ENCODE measurements around the gene MSGN1.

Gene MSGN1

DNA sequence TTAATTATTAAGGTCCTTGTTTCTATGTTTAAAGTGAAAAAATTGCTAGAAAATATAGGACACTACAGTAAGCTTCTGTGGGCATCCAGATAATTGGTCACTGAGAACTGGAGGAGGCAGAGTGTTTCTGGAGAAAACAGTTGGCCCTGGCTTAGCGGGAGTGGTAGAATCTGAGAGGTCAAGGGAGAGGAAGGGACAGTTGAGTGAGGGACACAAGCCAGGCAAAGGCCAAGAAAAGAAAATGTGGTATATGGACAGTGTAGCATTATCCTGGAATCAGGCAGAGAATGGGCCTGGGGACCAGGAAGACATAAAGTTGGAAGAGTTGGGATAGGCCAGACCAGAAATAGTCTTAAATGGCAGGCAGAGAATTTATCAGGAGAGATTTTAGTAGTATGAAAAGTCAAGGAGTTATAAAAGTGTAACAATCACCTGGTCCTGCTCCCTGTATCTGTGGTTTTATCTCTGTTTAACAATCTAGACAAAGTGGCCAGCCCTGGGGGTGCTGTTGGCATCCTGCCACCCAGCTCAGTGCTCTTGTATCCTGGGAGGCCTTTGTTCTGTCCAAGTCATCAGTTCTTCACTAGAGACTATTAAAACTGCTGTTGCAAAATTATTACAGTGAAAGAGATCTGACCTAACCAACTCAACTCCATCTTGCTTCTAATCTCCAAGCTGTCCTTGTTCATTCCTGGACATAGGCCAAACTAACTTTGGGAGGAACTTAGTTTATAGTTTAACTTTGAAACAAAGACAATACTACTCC is 15.4 kb upstream of the MSGN1 start:
- TF ChIP-seq, protein P1, sequence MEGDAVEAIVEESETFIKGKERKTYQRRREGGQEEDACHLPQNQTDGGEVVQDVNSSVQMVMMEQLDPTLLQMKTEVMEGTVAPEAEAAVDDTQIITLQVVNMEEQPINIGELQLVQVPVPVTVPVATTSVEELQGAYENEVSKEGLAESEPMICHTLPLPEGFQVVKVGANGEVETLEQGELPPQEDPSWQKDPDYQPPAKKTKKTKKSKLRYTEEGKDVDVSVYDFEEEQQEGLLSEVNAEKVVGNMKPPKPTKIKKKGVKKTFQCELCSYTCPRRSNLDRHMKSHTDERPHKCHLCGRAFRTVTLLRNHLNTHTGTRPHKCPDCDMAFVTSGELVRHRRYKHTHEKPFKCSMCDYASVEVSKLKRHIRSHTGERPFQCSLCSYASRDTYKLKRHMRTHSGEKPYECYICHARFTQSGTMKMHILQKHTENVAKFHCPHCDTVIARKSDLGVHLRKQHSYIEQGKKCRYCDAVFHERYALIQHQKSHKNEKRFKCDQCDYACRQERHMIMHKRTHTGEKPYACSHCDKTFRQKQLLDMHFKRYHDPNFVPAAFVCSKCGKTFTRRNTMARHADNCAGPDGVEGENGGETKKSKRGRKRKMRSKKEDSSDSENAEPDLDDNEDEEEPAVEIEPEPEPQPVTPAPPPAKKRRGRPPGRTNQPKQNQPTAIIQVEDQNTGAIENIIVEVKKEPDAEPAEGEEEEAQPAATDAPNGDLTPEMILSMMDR (IDR thresholded peaks at IDR 0.05; ENCODE audit: control extremely low read depth, extremely low read depth, low read depth, missing control alignments), result no peak
- CTCF ChIA-PET, result interaction anchor here (1.6 kb wide), 1 partner anchor 31 kb away, joined by 6 read pairs; no protein-coding TSS in a partner anchor
- no peak for DNase-seq (ENCODE audit: extremely low spot score)
- POLR2A ChIA-PET, result no interaction called here

DNA sequence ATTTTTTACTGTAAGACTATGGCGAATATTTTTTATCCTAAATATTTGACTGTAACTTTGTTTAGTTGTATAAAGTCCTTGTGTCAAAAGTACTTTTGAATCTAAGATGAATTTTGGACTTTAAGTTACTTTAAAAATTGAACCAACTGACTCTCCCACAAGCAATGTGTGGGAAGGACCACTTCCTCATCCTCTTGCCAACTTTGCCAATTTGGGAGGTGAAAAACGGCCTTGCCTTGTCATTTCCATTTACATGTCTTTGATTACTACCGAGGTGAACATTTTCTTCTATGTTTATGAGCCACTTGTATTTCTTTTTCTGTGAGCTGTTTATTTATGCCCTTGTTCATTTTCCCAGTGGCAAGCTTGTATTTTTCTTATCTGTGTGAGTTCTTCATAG is 12.8 kb upstream of the MSGN1 start:
- DNase-seq (ENCODE audit: extremely low spot score), result no peak
- POLR2A ChIA-PET, result no interaction called here
- CTCF ChIA-PET, result interaction anchor here (1.4 to 1.9 kb wide), 2 partner anchors 8 to 18 kb away, joined by 4 to 6 read pairs; no protein-coding TSS in a partner anchor
- TF ChIP-seq, protein P1 (IDR thresholded peaks at IDR 0.05; ENCODE audit: control extremely low read depth, extremely low read depth, low read depth, missing control alignments), result no peak

DNA sequence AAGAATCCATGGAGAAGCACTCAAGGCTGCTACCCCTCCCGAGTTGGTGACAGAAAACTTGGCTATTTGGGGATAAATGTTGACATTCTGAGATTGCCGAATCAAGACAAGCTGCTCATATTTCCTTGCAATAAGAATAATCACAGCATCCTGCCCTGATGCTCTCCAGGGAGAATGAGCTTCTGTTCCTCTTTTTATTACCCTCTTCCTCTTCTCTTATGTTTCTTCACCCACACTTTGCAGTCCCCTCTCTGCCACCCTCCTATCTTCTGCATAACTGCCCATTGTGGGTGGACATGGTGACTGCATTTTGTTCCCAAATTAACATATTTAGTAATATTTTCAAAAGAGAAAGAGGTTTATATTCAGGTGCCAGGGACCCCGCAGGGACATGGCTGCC is 11.9 kb upstream of the MSGN1 start:
- DNase-seq (ENCODE audit: extremely low spot score), result peak; percentile 44
- ChIA-PET CTCF (interaction anchor here (1.0 kb wide), 1 partner anchor 9 kb away, joined by 3 read pairs; no protein-coding TSS in a partner anchor), POLR2A (no interaction called here)

DNA sequence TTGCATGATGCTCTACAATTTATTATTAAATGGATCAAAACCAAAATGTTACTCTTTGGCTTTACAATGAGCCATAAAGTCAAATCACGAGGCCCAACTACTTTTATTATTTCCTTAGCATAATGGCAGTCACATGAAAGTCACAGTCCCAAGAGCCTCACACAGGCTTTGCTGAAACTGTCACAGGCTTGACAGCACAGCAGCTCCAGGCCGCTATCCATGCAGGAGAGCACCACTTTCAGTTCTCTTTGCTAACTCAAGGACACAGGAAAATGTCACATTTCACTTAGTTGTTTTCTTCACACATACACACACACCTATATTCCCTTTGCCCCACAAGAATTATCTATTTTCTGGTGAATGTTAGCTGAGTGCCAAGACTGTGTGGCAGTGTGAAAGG is 11.1 kb upstream of the MSGN1 start:
- POLR2A ChIA-PET, result no interaction called here
- DNase-seq (ENCODE audit: extremely low spot score), result no peak
- TF ChIP-seq, protein P1 (IDR thresholded peaks at IDR 0.05; ENCODE audit: control extremely low read depth, extremely low read depth, low read depth, missing control alignments), result no peak
- CTCF ChIA-PET, result interaction anchor here (0.8 to 2.6 kb wide), 6 partner anchors 10 to 159 kb away, joined by 3 to 7 read pairs (median 4); no protein-coding TSS in a partner anchor

More for the DNA sequence above, 11.9 kb upstream of the MSGN1 start:
- TF ChIP-seq, protein P1 (IDR thresholded peaks at IDR 0.05; ENCODE audit: control extremely low read depth, extremely low read depth, low read depth, missing control alignments), result no peak

DNA sequence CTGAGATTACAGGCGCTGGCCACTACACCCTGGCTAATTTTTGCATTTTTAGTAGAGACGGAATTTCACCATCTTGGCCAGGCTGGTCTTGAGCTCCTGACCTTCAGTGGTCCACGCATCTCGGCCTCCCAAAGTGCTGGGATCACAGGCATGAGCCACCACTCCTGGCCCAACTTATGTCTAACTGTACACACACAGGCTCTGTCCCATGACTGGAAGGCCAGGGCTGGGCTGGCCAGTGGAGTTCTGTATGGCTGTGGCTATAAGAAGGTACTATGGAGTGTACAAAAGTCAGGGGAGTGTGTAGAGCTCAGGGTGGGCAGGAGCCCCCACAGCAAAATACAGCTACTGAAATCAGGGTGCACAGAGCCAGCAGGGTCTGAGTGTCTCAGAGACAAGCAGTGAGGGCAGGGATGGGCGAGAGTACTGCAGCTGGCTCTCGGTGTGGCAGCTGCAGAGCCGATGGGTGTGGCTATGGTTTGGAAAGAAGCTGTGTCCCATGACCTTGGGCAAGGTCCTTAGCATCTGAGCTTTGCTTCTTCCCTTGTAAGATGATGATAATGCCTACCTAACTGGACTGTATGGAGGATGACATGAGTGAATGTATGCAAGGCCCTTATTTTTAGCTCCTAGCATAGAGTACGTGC is 10.4 kb upstream of the MSGN1 start:
- CTCF ChIA-PET, result interaction anchor here (0.8 to 2.6 kb wide), 5 partner anchors 9 to 160 kb away, joined by 3 to 7 read pairs (median 4); no protein-coding TSS in a partner anchor
- no peak for DNase-seq (ENCODE audit: extremely low spot score)
- POLR2A ChIA-PET, result no interaction called here
- TF ChIP-seq, protein P1 (IDR thresholded peaks at IDR 0.05; ENCODE audit: control extremely low read depth, extremely low read depth, low read depth, missing control alignments), result no peak

DNA sequence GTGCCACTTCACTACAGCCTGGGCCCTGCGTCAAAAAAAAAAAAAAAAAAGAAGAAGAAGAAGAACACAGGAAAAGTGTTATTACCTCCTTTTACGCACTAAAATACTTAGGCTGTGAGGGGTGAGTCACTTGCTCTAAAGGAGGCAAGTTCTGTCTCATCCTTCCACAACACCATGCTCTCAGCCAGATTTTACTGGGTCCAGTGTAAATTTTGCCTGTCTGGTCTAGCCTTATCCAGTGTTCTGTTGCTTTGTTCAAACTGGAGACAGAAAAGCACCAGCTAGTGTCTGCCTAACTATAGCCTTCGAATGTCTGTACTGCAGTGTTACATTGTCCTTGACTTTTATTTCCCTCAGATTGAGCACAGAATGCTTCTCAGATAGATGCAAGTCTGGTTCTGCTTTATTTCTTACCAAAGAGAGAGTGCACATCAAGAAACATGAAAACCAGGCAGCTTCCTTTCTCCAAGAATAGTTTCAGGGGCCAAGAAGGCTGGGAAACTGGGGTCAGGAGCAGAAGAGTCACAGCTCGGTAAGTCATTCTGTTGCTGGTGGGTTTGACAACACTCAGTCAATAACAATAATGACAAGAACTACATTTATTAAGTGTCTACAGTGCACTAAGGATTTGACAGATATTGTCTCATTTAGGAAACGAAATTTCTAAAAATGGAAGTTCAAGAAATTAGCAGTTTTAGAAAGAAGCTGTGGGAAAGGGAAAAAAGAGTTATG is 3.1 kb upstream of the MSGN1 start:
- POLR2A ChIA-PET, result no interaction called here
- TF ChIP-seq, protein P1 (IDR thresholded peaks at IDR 0.05; ENCODE audit: control extremely low read depth, extremely low read depth, low read depth, missing control alignments), result no peak
- DNase-seq (ENCODE audit: extremely low spot score), result no peak
- CTCF ChIA-PET, result interaction anchor here (1.1 to 11.4 kb wide), 7 partner anchors 8 to 93 kb away, joined by 3 to 113 read pairs (median 9); no protein-coding TSS in a partner anchor
